HG03354 (cell line): ENCODE results near the gene ASTN1.

Experiments used
- ATAC-seq: cut with Tn5 transposase; IDR thresholded peaks from one replicate; pipeline ENCODE4 v1.9.1; 2021; ENCODE audit warnings: mild to moderate bottlenecking; ENCODE audit not compliant: unreplicated experiment, poor library complexity, severe bottlenecking

ASTN1 gene

DNA sequence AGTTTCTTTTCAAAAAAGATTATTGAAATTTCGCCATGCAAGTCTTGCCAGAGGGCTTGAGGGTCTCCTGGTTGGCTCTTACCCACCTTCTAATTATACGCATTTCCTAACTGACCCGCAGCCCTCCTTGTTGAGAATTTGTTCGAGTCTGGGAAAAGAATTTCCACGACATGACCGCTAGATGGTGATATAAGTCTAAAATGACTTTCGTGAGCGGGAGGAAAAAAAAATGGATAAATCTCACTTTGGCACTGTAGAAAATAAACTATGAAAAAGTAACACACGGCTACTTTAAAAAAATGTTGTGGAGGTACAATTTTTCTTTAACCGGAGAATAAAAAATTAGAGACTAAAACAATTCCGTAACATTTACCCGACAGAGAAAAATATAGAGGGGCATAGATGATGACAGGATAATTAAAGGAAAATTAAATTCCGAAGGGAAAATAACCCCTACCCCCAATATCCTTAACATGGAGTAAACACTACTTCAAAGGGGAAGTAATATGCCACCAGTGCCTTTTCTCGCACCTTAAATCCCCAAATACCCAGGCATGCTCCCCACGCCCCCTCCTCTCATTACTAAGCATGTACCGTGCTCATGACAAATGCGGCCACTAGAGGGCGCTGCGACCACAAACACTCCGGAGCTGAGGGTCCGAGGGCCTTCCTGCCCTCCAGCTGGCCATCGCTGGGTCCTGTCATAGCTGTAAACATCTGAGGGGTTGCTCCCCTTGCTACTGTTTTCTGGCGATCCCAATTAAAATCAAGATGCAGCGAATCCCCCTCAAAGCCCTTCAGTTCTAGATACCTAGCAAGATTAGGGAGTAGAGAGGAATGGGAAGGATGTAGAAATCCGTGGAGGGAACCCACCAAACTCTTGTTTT lies 266.9 kb downstream of the ASTN1 start:
- peak; percentile 77 for ATAC-seq

GRCh38 chr1:176896216-176896615 lies 268.3 kb downstream of the ASTN1 start:
- no peak for ATAC-seq

GRCh38 chr1:176894450-176894849 lies 270.1 kb downstream of the ASTN1 start:
- ATAC-seq: no peak

GRCh38 chr1:176893625-176894352 lies 270.7 kb downstream of the ASTN1 start:
- ATAC-seq: no peak

DNA sequence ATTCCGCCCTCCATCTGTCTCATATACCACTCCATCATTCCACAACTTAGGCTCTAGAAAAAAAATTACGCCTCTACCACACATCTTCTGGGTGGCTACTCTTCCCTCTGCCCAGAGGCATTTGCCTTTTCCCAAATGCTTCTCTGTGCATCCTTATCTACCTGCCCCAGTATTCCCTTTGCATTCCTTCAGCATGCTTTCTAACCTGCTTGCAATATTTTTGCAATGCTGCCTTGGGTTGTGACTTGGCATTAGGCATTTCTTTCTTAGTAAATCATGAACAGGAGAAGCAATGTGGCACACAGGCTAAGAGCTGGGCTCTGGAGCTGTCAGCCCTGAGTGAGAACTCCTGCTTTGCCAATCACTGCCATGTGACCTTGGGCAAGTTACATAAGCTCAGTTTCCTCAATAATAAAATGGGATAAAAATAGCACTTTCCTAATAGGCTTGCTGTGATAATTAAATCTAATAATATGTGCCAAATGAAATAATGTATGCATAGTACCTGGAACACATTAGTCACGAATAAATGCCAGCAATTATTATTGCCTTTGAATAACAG lies 276.0 kb downstream of the ASTN1 start:
- no peak for ATAC-seq

GRCh38 chr1:176885751-176886150 lies 278.8 kb downstream of the ASTN1 start:
- ATAC-seq: no peak

DNA sequence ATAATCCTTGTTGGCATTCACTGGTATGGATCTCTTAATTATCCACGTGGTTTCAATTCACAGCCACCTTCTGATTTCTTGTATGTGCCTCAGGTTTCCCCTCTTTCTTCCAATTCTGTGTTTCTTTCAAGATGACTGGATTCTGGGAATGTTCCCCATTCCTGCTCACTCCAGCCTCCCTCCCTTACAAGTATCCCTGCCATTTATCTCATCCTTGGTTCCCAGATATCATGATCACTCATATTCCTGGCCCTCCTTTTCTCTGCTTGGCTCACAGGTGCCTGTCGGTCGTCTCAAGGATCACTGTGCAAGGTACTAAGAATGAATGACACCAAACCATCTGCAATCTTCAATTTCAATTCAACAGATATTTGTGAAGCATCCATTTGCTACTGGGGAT lies 279.2 kb downstream of the ASTN1 start:
- no peak for ATAC-seq

DNA sequence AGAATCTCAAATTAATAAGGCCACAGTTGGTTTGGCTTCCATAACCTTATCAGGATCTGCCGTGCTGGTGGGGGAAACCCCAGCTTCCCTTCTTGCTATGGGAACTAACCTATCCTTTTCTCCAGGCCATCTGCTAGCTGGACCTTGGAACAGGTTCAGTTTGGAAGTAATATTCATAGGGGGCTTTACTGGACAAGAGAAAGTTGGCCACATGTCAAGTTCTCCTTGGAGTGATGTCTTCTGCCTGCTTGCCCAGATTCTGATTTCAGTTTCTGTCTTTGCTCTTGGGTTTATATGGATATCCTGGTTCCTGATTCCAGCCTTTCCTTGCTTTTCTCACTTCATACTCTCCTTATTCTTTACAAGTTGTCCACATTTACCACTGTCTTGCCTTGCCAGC lies 279.6 kb downstream of the ASTN1 start:
- no peak for ATAC-seq

DNA sequence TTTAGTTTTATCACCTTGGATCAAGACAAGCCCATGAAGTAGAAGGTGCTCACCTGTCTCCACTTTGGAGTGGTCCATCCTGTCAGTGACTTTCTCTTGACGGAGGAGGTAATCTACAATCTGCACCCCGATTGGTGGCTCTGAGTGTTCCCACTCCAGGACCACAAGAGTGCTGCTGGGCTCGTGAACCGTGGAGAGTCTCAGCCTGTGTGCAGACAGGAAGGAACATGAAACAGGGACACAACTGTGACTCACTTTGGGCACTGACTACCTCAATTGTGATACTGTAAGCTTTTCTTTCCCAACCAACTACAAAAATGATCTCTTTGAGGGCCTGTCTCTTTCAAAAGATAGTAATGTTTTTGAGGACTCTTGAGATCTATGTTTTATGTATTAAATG lies 280.2 kb downstream of the ASTN1 start:
- ATAC-seq: no peak

- ATAC-seq: peak; percentile 67
Measured at GRCh38 chr1:176880955-176881595, 283.4 kb downstream of the ASTN1 start.

- ATAC-seq: no peak
Measured at GRCh38 chr1:176879784-176880620, 284.5 kb downstream of the ASTN1 start.

DNA sequence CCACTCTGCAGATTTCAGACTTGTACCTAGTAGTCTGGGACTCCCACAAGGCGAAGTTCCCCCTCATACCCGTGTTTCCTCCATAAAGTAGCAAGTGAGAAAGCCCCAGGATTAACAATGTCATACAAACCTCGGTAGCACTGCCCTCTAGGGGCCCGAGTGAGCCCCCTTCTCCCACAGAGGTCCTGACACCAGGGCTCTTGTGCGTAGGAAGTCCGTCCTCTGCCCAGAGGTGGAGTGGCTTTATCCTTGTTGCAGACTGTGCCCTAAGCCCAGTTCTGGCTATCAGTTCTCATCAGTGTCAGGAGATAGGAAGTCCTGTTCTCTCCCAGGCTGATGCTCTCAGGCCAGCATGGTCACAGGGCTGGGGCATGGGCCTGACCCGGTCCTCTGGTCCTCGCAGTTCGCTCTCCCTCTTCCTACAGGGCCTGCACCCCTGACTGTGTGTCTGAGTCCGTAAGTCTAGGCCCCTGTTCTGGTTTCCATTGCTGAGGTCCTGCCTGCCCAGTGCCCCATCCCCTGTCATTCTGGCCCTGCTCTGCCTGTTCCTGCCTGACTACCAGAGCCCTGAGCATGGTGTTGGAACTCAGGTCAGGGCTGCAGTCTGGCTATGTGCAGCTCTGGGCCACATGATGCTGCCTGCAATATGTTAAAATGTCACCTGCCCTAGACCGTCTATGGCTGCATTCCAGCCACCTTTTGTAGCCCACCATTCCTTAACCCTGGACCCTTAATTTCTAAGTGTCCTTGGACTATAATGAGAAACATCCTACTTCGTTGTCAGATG lies 285.6 kb downstream of the ASTN1 start:
- ATAC-seq: no peak

GRCh38 chr1:176877557-176877956 lies 287.0 kb downstream of the ASTN1 start:
- ATAC-seq: no peak

GRCh38 chr1:176876966-176877515 lies 287.5 kb downstream of the ASTN1 start:
- ATAC-seq: no peak

DNA sequence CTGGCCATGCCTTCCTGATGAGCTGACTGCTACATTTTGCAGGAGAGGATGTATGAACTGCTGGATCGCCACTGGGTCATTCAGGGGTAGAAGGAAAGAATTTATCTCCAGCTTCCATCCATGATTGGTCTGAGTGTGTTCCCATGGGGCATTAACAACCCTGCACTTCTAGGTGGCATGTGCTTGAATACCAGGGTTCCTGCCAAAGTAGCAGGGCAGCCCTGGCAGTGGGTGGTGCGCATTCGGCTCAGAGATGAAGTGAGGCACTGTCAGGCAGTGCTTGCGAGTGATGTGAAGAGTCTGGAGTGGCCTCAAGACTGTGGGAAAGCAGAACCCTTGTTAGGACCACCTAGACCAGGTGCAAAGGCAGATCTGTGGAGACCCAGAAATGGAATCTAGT lies 294.9 kb downstream of the ASTN1 start:
- ATAC-seq: no peak

GRCh38 chr1:176866011-176866714 lies 298.3 kb downstream of the ASTN1 start:
- no peak for ATAC-seq

DNA sequence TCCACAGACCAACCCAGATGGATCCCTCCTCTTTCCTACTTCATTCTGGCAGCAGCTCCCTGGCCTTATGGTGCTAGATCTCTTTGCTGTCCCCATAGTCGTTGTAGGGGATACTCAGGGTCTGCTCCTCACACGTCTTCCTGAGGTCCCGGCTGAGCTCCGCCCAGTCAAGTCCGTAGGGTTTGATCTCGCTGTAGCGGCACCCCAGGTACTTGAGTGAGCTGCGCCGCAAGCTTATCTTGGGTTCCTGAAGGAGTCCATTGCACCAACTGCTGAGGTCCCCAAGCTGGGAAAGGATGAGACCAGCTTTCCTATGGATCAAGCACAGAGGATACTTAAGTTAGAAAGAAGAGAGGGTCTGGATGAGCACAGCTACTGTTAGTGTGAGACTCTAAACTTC lies 300.3 kb downstream of the ASTN1 start:
- ATAC-seq: no peak

DNA sequence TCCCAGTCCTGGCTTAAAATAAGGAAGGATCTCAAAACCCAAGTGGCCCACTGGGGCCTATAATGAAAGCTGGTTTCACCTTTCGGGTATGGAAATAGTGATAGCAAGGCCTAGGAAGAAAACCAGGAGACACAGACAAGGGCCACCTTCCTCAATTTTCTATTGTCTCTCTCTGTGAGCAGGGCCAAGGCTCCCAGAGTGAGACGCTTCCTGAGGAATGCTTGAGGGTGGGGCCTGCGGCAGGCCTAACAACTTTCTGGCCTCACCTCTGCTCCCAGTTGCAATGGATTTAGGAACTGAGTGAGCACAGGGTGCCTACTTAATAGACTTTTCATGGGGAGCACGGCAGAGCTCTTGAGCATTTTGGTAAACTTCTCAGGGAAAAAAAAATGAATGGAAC lies 300.9 kb downstream of the ASTN1 start:
- ATAC-seq: no peak
